DMS79 treated with DMSO at 0.1 percent for 48 hours (cell line): ENCODE results near the gene KAZN.

Experiments
- DNase-seq: peaks from one replicate; lab custom pipeline; 2025; lab: John Stamatoyannopoulos, UW

The KAZN gene

DNA sequence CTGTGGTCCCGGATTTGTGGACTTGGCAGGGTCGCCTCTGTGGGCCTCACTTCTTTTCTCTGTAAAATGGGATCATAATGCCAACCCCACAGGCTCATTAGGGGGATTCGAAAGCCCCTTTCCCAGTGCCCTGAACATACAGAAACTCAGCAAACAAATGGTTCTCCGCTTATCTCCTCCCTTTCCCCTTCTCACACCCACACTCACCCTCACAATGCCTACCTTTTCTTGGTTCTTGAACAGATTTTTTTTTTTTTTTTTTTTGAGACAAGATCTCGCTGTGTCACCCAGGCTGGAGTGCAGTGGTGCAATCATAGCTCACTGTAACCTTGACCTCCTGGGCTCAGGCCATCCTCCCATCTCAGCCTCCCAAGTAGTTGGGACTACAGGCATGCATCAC is 175.7 kb downstream of the KAZN start:
- DNase-seq: no peak

- DNase-seq: no peak
These were observed 176.5 kb downstream of the KAZN start for GRCh38 chr1:14774988-14775387.

GRCh38 chr1:14775434-14775833 is 176.9 kb downstream of the KAZN start:
- no peak for DNase-seq

DNA sequence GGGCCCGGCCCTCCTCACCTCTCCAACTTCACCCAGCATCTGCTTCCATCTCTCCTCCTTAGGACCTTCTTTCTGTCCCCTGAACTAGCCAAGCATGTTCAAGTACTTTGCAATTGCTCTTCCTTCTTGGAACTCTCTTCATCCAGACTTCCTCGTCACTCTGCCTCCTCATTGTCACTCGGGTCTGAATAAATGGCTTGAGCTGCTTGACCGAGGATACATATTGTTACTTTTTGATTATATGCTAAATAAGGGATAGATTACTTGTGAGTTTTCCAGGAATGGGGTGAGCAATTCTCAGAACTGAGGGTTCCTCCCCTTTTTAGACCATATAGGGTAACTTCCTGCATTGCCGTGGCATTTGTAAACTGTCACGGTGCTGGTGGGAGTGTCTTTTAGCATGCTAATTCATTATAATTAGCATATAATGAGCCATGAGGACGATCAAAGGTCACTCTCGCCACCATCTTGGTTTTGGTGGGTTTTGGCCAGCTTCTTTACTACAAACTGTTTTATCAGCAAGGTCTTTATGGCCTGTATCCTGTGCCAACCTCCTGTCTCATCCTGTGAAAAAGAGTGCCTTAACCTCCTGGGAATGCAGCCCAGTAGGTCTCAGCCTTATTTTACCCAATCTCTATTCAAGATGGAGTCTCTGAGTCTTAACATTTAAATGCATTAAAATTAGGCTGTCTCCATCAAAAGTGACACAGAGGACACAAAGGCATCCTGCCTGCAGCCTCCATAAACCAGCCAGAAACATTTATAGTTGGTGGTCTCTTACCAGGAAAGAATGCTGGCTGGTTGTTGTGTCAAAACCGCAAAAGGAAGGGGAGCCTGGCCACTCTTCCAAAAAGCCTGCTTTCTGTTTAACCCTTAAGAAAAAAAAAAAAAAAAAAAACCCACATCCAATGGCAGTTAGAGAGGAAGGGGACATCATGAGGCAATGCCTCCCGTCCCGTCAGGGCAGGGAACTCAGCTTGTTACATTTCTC is 179.3 kb downstream of the KAZN start:
- DNase-seq: no peak

GRCh38 chr1:14778541-14778897 is 180.0 kb downstream of the KAZN start:
- DNase-seq: no peak

GRCh38 chr1:14778898-14779865 is 180.7 kb downstream of the KAZN start:
- DNase-seq: peak; percentile 26

DNA sequence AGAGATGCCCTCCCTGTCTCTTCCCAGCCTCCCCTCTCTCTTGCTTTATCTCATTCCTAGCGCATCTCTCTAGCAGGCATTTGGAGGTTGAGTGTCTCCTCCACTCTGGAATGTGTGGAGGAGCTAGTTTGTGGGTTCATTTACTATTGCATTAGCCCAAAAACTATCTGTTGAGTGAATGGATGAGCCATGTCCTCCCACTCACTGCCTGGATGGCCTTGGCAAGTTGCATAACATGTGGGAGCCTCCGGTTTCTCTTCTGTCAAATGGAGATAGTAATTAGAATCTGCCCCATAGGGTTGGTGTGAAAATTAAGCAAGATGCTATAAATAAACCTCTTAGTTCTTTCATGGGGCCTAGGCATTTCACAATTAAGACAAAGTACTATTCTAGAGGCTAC is 181.8 kb downstream of the KAZN start:
- no peak for DNase-seq

DNA sequence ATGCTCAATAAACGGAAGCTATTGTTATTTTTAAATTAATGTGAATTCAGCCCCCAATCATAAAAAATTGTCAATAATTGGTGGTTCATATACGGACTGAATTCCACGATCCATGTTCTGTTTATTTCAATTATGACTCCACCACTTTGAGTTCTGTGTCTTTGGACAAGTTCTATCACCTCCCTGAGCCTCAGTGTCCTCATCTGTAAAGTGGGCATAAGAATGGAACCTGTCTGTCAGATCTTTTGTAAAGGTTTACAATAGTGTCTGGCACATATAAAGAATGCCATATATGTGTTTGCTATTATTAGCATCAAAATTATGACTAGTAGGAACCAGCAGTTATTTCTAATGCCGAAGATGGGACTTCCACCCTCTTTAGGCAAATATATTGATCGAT is 183.3 kb downstream of the KAZN start:
- no peak for DNase-seq

DNA sequence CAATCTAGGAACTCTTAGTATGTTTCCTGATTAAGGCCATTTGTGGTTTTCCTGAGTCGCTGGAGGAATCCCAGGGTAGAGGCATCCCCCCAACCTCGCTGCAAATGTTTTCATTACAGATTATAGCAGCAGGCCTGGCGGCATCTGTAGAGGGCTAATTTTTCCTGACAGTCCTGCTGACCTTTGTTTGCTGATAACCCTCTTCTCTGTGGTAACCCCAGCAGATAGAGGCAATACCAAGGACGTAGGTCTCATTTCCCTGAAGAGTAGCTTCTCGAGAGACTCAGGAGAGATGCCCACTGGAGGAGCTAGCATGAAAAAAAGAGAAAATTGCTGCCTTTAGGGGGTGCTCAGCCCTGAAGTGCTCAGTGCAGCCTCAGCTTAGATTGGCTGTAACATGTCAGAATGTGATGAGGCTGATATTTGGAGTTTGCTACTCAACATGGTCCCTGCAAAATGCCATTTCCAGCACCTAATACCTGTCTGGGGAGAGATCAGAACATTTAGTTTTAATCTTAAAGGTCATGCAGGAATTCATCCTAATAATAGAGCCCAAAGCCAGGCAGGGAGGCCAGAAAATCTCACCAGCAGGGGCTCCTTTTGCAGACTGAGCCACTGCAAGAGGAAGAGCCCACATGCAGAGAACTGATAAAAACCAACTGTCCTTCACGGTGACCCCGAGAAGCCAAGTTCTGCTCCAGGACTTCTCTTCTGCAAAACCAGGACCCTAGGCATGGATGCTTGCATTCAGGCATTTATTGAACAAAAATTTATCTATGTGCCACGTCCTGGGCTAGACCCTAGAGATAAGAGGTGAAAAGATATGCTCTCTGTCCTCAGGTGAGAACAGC is 184.5 kb downstream of the KAZN start:
- no peak for DNase-seq

DNA sequence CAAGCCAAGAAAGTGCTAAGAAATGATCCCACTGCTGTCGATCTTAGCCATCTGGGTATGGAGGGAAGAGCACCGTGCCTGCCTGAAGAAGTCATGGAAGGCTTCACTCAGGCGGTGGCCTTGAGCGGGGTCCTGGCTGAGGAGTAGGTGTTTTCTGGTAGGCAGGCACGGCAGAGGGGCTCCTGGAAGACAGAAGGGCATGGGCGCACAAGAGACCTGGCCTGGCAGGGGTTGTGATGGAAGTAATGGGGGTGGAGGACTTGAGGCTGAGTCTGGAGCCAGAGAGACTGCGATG is 185.1 kb downstream of the KAZN start:
- DNase-seq: no peak

GRCh38 chr1:14784790-14785773 is 186.6 kb downstream of the KAZN start:
- DNase-seq: no peak

GRCh38 chr1:14786109-14786675 is 187.7 kb downstream of the KAZN start:
- DNase-seq: no peak

GRCh38 chr1:14786681-14787080 is 188.2 kb downstream of the KAZN start:
- no peak for DNase-seq

DNA sequence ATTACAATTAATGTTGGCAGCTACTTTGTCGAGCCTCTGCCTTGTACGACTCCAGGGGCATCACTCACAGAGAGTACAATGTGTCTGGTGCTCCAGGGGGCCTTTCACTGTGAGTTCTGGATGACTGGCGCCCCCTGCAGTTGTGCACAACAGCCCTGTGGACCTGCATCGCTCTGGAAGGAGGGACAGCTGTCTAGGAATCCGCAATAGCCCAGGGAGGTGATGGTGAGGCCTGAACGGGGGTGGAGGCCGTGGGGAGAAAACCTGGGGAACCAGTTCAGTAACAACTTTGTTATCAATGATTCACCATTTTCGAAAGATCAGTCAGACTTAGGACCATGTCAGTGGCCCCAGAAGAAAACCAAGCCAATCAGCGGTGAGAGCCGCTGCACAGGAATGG is 189.1 kb downstream of the KAZN start:
- no peak for DNase-seq

DNA sequence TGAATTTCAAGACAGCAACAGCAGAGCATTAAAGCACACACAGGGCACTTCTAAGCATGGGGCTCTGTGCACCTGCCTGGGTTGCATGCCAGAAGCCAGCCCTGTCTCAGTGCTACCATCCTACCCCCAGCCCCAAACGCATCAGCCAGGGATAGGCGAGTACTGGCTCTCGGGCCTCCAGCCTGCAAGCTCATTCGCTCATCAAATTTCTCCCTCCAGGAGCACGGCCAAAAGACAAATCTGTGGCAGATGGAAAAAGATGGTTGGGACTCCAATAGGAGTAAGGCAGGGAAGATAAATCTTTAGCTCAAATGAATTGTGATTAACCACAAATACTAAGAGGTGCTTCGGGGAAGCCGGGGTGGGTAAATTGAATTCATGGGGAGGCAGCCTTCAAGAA is 189.6 kb downstream of the KAZN start:
- DNase-seq: no peak

DNA sequence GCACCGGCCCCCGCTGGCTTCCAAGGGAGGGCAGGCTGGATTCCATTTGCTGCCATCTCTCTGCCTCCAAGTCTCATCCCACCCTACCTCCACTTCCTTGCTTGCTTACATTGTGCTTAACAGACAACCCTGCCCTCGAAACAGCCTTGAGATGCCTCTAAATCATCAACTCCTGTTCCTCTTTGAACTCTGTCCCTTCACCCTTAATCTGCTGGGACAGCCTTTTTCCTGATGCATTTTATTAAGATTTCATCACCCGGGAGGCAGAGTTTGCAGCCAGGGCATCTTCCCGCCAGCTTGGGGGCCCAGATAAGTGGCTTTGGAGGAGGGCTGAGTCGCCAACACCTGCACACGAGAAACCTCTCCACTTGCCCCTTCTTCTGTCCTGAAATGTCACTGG is 192.5 kb downstream of the KAZN start:
- DNase-seq: no peak

- no peak for DNase-seq
These were observed 193.2 kb downstream of the KAZN start for GRCh38 chr1:14791654-14792053.

GRCh38 chr1:14794136-14794768 is 195.8 kb downstream of the KAZN start:
- DNase-seq: no peak

DNA sequence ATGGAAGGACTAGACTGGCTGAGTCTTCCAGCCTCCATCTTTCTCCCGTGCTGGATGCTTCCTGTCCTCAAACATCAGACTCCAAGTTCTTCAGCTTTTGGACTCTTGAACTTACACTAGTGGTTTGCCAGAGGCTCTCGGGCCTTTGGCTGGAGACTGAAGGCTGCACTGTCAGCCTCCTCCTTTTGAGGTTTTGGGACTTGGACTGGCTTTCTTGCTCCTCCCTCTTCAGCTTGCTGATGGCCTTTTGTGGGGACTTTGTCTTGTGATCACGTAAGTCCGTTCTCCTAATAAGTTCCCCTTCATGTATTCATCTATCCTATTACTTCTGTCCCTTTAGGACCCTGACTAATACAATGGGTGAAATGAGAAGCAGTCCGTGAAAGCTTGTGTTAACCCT is 196.4 kb downstream of the KAZN start:
- DNase-seq: no peak

DNA sequence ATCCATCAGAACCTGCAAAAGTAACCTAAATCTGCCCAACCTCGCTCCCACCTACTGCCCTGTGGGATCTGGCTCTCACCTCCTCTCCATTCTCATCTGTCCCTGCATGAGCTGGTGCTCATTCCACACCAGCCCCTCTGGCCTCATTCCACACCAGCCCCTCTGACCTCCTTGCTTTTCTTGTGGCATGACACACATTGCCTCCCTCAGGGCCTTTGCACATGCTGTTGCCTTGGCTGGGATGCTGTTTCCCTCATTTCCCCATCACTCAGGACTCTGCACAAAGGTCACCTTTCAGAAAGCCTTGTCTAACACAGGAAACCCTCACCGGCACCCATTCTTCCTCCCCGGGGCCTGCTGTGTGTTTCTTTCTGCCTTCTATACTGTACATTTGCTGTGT is 197.1 kb downstream of the KAZN start:
- DNase-seq: no peak
